Spleen (tissue), 7 donors: ENCODE data around the gene PHF21A.

Experiments used
- CTCF ChIP-seq, 11 experiments: fragments of 200-600 bp in 7 of 11; fragments of 450-650 bp in 4 of 11; sonication (generic) in 4 of 11; IDR thresholded peaks in 8 of 11; conservative IDR thresholded peaks in 3 of 11; 1 replicate in 7 of 11; 2 replicates in 4 of 11; pipeline versions ENCODE4 v1.4.0 to v1.8.0; 2016 to 2021; ENCODE audit warnings: antibody characterized with exemption in 11 of 11, inconsistent platforms in 4 of 11, mild to moderate bottlenecking in 1 of 11
- POLR2AphosphoS5 ChIP-seq, 3 donors: sonication (generic); formaldehyde crosslinking; IDR thresholded peaks; one replicate each; pipeline ENCODE4 v1.5.1; 2017; ENCODE audit warnings: antibody characterized with exemption in 3 of 3
- donor health status: DM: no; HTN: no; CAD: no; lungs with moderate emphysema.
- donor health status: DM: no; HTN: no; CAD: no.
- donor health status: DM: no; HTN: no; CAD: no.

GRCh38 chr11:45933846-45934579 lies 187.2 kb downstream of the PHF21A start:
- TF ChIP-seq POLR2AphosphoS5 (IDR thresholded peaks at IDR 0.05): peak in 1 of 3 donors; percentile 31
- TF ChIP-seq CTCF (IDR thresholded peaks at IDR 0.05 in 8 of 11, conservative IDR thresholded peaks at IDR 0.05 in 3 of 11): no peak
